ENCODE measurements around the gene SHISAL2A. TPM values are rescaled to one million over a fixed set of nuclear protein-coding genes. Genes with fewer than 3 reads are reported as not detected.
A peak's percentile ranks its signal among the peaks of the same experiment; 100 is the strongest.

The SHISAL2A gene
- total RNA-seq, 2 experiments from 2014 or later = 25.9 to 28.4 TPM

- Mint-ChIP-seq H3K27ac (no peak overlapping the region), H3K36me3 (ENCODE audit: low read depth) (peaks cover 61% of the 10 kb centered on the region), H3K27me3 (no peaks in the 10 kb centered on the region), H3K9me3 (no peaks in the 10 kb centered on the region), H3K4me1 (ENCODE audit: low read depth) (peaks cover 15% of the 10 kb centered on the region), H3K4me3 (no peak overlapping the region)
- Histone ChIP-seq H3K9me3 (ENCODE audit: control insufficient read depth in 1 of 2, insufficient read depth in 1 of 2, low read length in 2 of 2) (no peaks in the 10 kb centered on the region), H3K27me3 (ENCODE audit: control insufficient read depth in 1 of 2, insufficient read depth in 2 of 2, low read length in 2 of 2) (no peaks in the 10 kb centered on the region), H3K27ac (ENCODE audit: low read depth in 1 of 2, low read length in 2 of 2) (peak overlapping the region in 1 of 2 donors; percentile 13), H3K36me3 (ENCODE audit: insufficient read depth, low read length) (peaks cover 38% of the 10 kb centered on the region), H3K4me3 (ENCODE audit: low read length) (no peak overlapping the region), H3K4me1 (ENCODE audit: insufficient read depth, low read length) (peaks cover 4% of the 10 kb centered on the region)
- peak in 1 of 14 experiments; percentile 39 for DNase-seq
- ATAC-seq (ENCODE audit: poor library complexity) = no peak
- TF ChIP-seq CTCF (IDR thresholded peaks at IDR 0.05) = no peak
- intact Hi-C loops (cut with DNase I, micrococcal nuclease) = no loop called here
- ChIA-PET CTCF (interaction anchor here (0.7 to 1.2 kb wide), 2 partner anchors 14 to 106 kb away, joined by 3 read pairs; partner anchors contain the start of gene TUT4), POLR2A (no interaction called here)
Measured at GRCh38 chr1:52658795-52659194, 25.8 kb downstream of the SHISAL2A start.

GRCh38 chr1:52659356-52659755 is 26.4 kb downstream of the SHISAL2A start:
- Mint-ChIP-seq H3K9me3 (no peaks in the 10 kb centered on the region), H3K4me3 (no peak overlapping the region), H3K27ac (no peak overlapping the region), H3K36me3 (ENCODE audit: low read depth) (peaks cover 55% of the 10 kb centered on the region), H3K4me1 (ENCODE audit: low read depth) (peaks cover 15% of the 10 kb centered on the region), H3K27me3 (no peaks in the 10 kb centered on the region)
- peak in 1 of 14 experiments; percentile 24 for DNase-seq
- TF ChIP-seq CTCF (IDR thresholded peaks at IDR 0.05) = no peak
- CTCF ChIA-PET = interaction anchor here (1.2 kb wide), 1 partner anchor 15 kb away, joined by 3 read pairs; no protein-coding TSS in a partner anchor
- intact Hi-C loops (cut with DNase I, micrococcal nuclease) = no loop called here
- peaks cover 36% of the 10 kb centered on the region for H3K36me3 ChIP-seq (ENCODE audit: insufficient read depth, low read length)
- H3K27me3 ChIP-seq (ENCODE audit: control insufficient read depth in 1 of 2, insufficient read depth in 2 of 2, low read length in 2 of 2) = no peaks in the 10 kb centered on the region
- no peak overlapping the region for H3K4me3 ChIP-seq (ENCODE audit: low read length)
- no peaks in the 10 kb centered on the region for H3K9me3 ChIP-seq (ENCODE audit: control insufficient read depth in 1 of 2, insufficient read depth in 1 of 2, low read length in 2 of 2)
- peaks cover 4% of the 10 kb centered on the region for H3K4me1 ChIP-seq (ENCODE audit: insufficient read depth, low read length)
- no peak for ATAC-seq (ENCODE audit: poor library complexity)
- no peak overlapping the region for H3K27ac ChIP-seq (ENCODE audit: low read depth in 1 of 2, low read length in 2 of 2)
- POLR2A ChIA-PET = interaction anchor here (1.3 kb wide), 1 partner anchor 106 kb away, joined by 4 read pairs; the partner anchor contains the start of gene TUT4

- no peak overlapping the region for H3K4me3 ChIP-seq (ENCODE audit: low read length)
- H3K36me3 Mint-ChIP-seq (ENCODE audit: low read depth) = peaks cover 50% of the 10 kb centered on the region
- peaks cover 15% of the 10 kb centered on the region for H3K4me1 Mint-ChIP-seq (ENCODE audit: low read depth)
- DNase-seq (no peak), ATAC-seq (ENCODE audit: poor library complexity) (no peak)
- peaks cover 4% of the 10 kb centered on the region for H3K4me1 ChIP-seq (ENCODE audit: insufficient read depth, low read length)
- no peak for TF ChIP-seq CTCF (IDR thresholded peaks at IDR 0.05)
- H3K27me3 Mint-ChIP-seq = no peaks in the 10 kb centered on the region
- H3K27ac Mint-ChIP-seq = peak overlapping the region; percentile 56
- H3K9me3 Mint-ChIP-seq = no peaks in the 10 kb centered on the region
- H3K27ac ChIP-seq (ENCODE audit: low read depth in 1 of 2, low read length in 2 of 2) = peak overlapping the region in 1 of 2 donors; percentile 2
- no peak overlapping the region for H3K4me3 Mint-ChIP-seq
- H3K9me3 ChIP-seq (ENCODE audit: control insufficient read depth in 1 of 2, insufficient read depth in 1 of 2, low read length in 2 of 2) = no peaks in the 10 kb centered on the region
- intact Hi-C loops (cut with DNase I, micrococcal nuclease) = loop anchor here in 1 of 2 experiments (10.0 kb wide), 1 partner anchor 55 kb away; the partner anchor contains the start of gene GPX7
- ChIA-PET POLR2A (interaction anchor here (1.3 kb wide), 1 partner anchor 107 kb away, joined by 4 read pairs; the partner anchor contains the start of gene TUT4), CTCF (no interaction called here)
- no peaks in the 10 kb centered on the region for H3K27me3 ChIP-seq (ENCODE audit: control insufficient read depth in 1 of 2, insufficient read depth in 2 of 2, low read length in 2 of 2)
- H3K36me3 ChIP-seq (ENCODE audit: insufficient read depth, low read length) = peaks cover 36% of the 10 kb centered on the region
Measured at GRCh38 chr1:52659851-52660596, 27.1 kb downstream of the SHISAL2A start.
